GM12891 (cell line): ENCODE results near the gene H1-8.

Experiments used
- DNase-seq: peaks from one replicate; pipeline ENCODE4 v3.0.0; 2011; ENCODE audit warnings: low spot score; ENCODE audit not compliant: insufficient read length
- FAIRE-seq: peaks from 2 replicates; lab custom pipeline; 2011; peaks lifted over from hg19 to GRCh38; lab: Jason Lieb, UNC
- PAX5 ChIP-seq: IDR thresholded peaks from 2 replicates; pipeline ENCODE4 v1.6.1; 2011; ENCODE audit warnings: low read length, moderate library complexity, mild to moderate bottlenecking; ENCODE audit not compliant: insufficient read depth, severe bottlenecking
- POLR2A ChIP-seq: IDR thresholded peaks from 2 replicates; pipeline ENCODE4 v1.6.1; 2011; ENCODE audit warnings: low read depth, low read length, control low read depth
- POLR2AphosphoS5 ChIP-seq: IDR thresholded peaks from 2 replicates; pipeline ENCODE4 v1.6.1; 2011; ENCODE audit warnings: low read depth, low read length, control low read depth
- POU2F2 ChIP-seq: IDR thresholded peaks from 2 replicates; pipeline ENCODE4 v1.6.1; 2011; ENCODE audit warnings: low read depth, mild to moderate bottlenecking, control low read depth, low read length, moderate library complexity
- SPI1 ChIP-seq: IDR thresholded peaks from 2 replicates; pipeline ENCODE4 v1.6.1; 2011; ENCODE audit warnings: low read depth, low read length, control low read depth
- TAF1 ChIP-seq: IDR thresholded peaks from 2 replicates; pipeline ENCODE4 v1.6.1; 2011; ENCODE audit warnings: low read depth, low read length, control low read depth

H1-8 gene

GRCh38 chr3:129526121-129526900 lies 16.7 kb upstream of the H1-8 start:
- TF ChIP-seq POU2F2 (no peak), SPI1 (peak; percentile 91)
- DNase-seq, result peak; percentile 67
- peak; percentile 82 for FAIRE-seq

GRCh38 chr3:129527262-129527661 lies 15.7 kb upstream of the H1-8 start:
- no peak for TF ChIP-seq SPI1
- no peak for TF ChIP-seq TAF1
- no peak for TF ChIP-seq POLR2A
- TF ChIP-seq POU2F2, result no peak
- TF ChIP-seq PAX5, result no peak
- TF ChIP-seq POLR2AphosphoS5, result no peak
- FAIRE-seq (no peak), DNase-seq (no peak)

GRCh38 chr3:129528589-129529100 lies 14.3 kb upstream of the H1-8 start, which contains the start of gene RHO:
TSS of gene RHO (plus strand) at chr3:129528639. CDS start at chr3:129528734, 95 bp downstream.
- TF ChIP-seq SPI1 (no peak), PAX5 (no peak), POLR2A (no peak), TAF1 (no peak), POU2F2 (no peak)
- FAIRE-seq (no peak), DNase-seq (no peak)

GRCh38 chr3:129529436-129530210 lies 13.4 kb upstream of the H1-8 start:
- DNase-seq, result no peak
- no peak for FAIRE-seq
- no peak for TF ChIP-seq POLR2AphosphoS5
- no peak for TF ChIP-seq TAF1
- TF ChIP-seq POU2F2, result no peak
- no peak for TF ChIP-seq PAX5
- no peak for TF ChIP-seq POLR2A
- no peak for TF ChIP-seq SPI1

- DNase-seq (no peak), FAIRE-seq (no peak)
- TF ChIP-seq POLR2AphosphoS5, result no peak
- no peak for TF ChIP-seq POLR2A
- TF ChIP-seq POU2F2, result no peak
- TF ChIP-seq TAF1, result no peak
- TF ChIP-seq SPI1, result no peak
- TF ChIP-seq PAX5, result no peak
Observed at GRCh38 chr3:129530251-129530791, 12.7 kb upstream of the H1-8 start.

GRCh38 chr3:129530821-129531220 lies 12.2 kb upstream of the H1-8 start:
- FAIRE-seq, result no peak
- no peak for DNase-seq
- TF ChIP-seq TAF1, result no peak
- TF ChIP-seq POU2F2, result no peak
- TF ChIP-seq SPI1, result no peak
- no peak for TF ChIP-seq POLR2A
- no peak for TF ChIP-seq POLR2AphosphoS5
- TF ChIP-seq PAX5, result no peak

- no peak for FAIRE-seq
- DNase-seq, result no peak
- TF ChIP-seq POLR2AphosphoS5, result no peak
- no peak for TF ChIP-seq POLR2A
- no peak for TF ChIP-seq PAX5
- no peak for TF ChIP-seq TAF1
- no peak for TF ChIP-seq POU2F2
- no peak for TF ChIP-seq SPI1
Observed at GRCh38 chr3:129531699-129532098, 11.3 kb upstream of the H1-8 start.

GRCh38 chr3:129532261-129532660 lies 10.7 kb upstream of the H1-8 start:
- DNase-seq, result no peak
- FAIRE-seq, result no peak
- no peak for TF ChIP-seq POU2F2
- TF ChIP-seq PAX5, result no peak
- TF ChIP-seq TAF1, result no peak
- no peak for TF ChIP-seq POLR2AphosphoS5
- TF ChIP-seq POLR2A, result no peak
- TF ChIP-seq SPI1, result no peak

- no peak for TF ChIP-seq POLR2A
- TF ChIP-seq PAX5, result no peak
- TF ChIP-seq TAF1, result no peak
- no peak for TF ChIP-seq POU2F2
- no peak for TF ChIP-seq POLR2AphosphoS5
- no peak for TF ChIP-seq SPI1
- FAIRE-seq (no peak), DNase-seq (no peak)
Observed at GRCh38 chr3:129533406-129533805, 9.6 kb upstream of the H1-8 start.
